Epithelial cell of prostate (primary cell): ENCODE measurements around the gene TGOLN2.
"Not testable (repeated sequence)": the region's sequence is repeated elsewhere in the genome, so short reads cannot be mapped to it uniquely, and the experiment has no call there.

ENCODE experiments used
- DNase-seq: peaks from one replicate; pipeline ENCODE4 v3.0.0-alpha.2; 2011; ENCODE audit warnings: low read depth, low spot score
- H3K27ac ChIP-seq: fragments of 450-650 bp; 2 replicates; pipeline ENCODE4 v1.5.1; 2017; ENCODE audit warnings: mild to moderate bottlenecking

The TGOLN2 gene

GRCh38 chr2:85341269-85342029 lies 13.7 kb upstream of the TGOLN2 start:
- DNase-seq: no peak
- H3K27ac ChIP-seq: no peak overlapping the region

- no peak overlapping the region for H3K27ac ChIP-seq
- DNase-seq: no peak
These were observed 12.5 kb upstream of the TGOLN2 start for GRCh38 chr2:85340034-85340892.

GRCh38 chr2:85334928-85335327 lies 7.1 kb upstream of the TGOLN2 start:
- DNase-seq: no peak
- no peak overlapping the region for H3K27ac ChIP-seq

- DNase-seq, H3K27ac ChIP-seq: not testable (repeated sequence)
These were observed 6.1 kb upstream of the TGOLN2 start for GRCh38 chr2:85333877-85334276.

- DNase-seq: no peak
- H3K27ac ChIP-seq: no peak overlapping the region
These were observed 3.2 kb upstream of the TGOLN2 start for GRCh38 chr2:85330839-85331636.

GRCh38 chr2:85329701-85330100 lies 1.9 kb upstream of the TGOLN2 start:
- H3K27ac ChIP-seq, DNase-seq: not testable (repeated sequence)

- H3K27ac ChIP-seq: no peak overlapping the region
- no peak for DNase-seq
These were observed 1.4 kb upstream of the TGOLN2 start for GRCh38 chr2:85329181-85329651.

- no peak for DNase-seq
- peak overlapping the region; percentile 81 for H3K27ac ChIP-seq
These were observed 498 bp downstream of the TGOLN2 start for GRCh38 chr2:85327160-85327821.

- peak overlapping the region; percentile 81 for H3K27ac ChIP-seq
- DNase-seq: no peak
These were observed 1.2 kb downstream of the TGOLN2 start for GRCh38 chr2:85326406-85327159.

GRCh38 chr2:85325466-85325811 lies 2.4 kb downstream of the TGOLN2 start:
- DNase-seq: no peak
- peak overlapping the region; percentile 59 for H3K27ac ChIP-seq

GRCh38 chr2:85324639-85325465 lies 2.9 kb downstream of the TGOLN2 start:
- DNase-seq: no peak
- peak overlapping the region; percentile 59 for H3K27ac ChIP-seq

GRCh38 chr2:85323988-85324367 lies 3.8 kb downstream of the TGOLN2 start:
- not testable (repeated sequence) for H3K27ac ChIP-seq, DNase-seq

GRCh38 chr2:85323351-85323987 lies 4.3 kb downstream of the TGOLN2 start:
- H3K27ac ChIP-seq: no peak overlapping the region

GRCh38 chr2:85319796-85320195 lies 8.0 kb downstream of the TGOLN2 start:
- no peak for DNase-seq
- H3K27ac ChIP-seq: no peak overlapping the region

More at GRCh38 chr2:85323351-85323987, 4.3 kb downstream of the TGOLN2 start:
- DNase-seq: no peak

GRCh38 chr2:85318222-85319074 lies 9.3 kb downstream of the TGOLN2 start:
- peak overlapping the region; percentile 15 for H3K27ac ChIP-seq
- DNase-seq: no peak

GRCh38 chr2:85315921-85316320 lies 11.9 kb downstream of the TGOLN2 start:
- not testable (repeated sequence) for DNase-seq, H3K27ac ChIP-seq

- DNase-seq: no peak
- no peak overlapping the region for H3K27ac ChIP-seq
These were observed 12.9 kb downstream of the TGOLN2 start for GRCh38 chr2:85314884-85315242.
